GM19035 (cell line): Measurements from ENCODE around the gene SLC35A2.

Source experiments
- ATAC-seq: cut with Tn5 transposase; IDR thresholded peaks from one replicate; pipeline ENCODE4 v1.9.1; 2021; ENCODE audit not compliant: unreplicated experiment

SLC35A2 gene

DNA sequence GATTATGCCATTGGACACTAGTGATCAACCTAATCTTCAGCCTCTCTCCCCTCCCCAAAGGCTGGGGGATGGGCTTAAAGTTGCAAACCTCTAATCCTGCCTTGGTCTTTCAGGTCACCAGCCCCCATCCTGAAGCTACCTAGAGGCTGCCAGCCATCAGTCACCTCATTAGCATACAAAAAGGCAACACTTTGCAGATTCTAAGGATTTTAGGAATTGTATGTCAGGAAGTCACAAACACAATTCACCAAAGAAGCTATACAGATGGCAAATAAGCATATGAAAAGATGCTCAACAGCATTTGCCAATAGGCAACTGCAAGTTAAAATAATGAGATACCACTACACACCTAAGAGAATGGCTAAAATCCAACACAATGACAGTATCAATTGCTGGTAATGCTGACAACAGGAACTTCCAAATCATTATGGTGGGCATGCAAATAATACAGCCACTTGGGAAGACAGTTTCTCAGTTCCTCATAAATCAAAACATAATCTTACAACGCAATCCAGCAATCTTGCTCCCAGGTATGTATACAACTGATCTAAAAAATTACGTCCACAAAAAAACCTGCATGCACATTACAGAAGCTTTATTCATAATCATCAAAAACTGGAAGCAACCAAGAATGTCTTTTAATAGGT is 16.4 kb upstream of the SLC35A2 start:
- no peak for ATAC-seq

DNA sequence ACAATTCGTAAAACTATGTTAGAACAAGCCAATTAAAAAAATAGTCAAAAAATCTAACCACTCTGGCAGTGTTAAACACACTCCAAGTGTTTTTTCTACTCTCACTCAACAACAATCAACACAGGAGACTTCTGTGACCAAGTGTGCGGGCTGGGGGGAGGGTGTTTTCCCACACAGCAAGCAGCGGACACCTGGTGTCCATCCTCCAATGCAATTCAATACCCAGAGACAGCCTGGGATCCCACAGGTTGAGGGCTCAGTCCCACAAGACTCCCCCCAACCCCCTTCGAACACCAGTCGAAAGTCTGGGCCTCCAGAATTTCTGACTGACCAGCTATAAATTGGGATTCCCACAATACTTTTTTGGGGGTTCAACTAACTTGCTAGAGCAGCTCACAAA is 15.7 kb upstream of the SLC35A2 start:
- no peak for ATAC-seq

DNA sequence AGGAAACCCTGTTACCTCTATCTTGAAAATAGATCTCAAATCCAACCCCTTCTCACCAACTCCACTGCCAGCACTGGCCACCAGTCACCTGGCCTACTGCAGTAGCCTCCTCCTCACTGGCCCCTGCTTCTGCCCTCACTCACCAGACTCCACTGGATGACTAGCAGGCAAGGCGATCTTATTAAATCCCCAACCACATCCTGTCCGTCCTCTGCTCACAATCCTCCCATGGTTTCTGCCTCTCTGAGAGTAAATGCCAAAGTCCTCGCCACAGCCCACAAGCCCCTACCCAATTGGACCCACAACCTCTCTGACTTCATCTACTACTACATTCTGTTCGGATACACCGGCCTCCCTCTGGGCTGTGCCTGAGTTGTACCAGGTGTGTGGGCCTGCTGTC is 12.8 kb upstream of the SLC35A2 start:
- ATAC-seq: no peak

DNA sequence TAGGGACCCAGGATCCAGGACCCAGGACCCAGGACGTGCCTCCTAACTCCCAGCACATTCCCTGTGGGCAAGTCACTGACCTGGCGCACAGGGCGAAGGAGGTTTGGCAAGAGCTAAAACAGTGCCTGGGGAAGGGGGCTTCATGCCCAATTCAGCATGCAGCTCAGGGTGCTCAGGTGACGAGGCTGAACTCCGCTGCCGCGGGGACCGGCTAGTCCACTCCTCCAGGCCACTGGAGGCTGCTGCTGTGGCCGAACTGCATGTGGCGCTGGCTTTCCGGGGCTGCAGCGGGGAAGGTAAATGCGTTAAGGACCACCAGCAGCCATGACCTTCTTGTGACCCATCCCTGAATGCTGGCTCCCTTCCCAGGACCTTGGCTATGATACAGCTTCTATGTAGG is 12.3 kb upstream of the SLC35A2 start:
- no peak for ATAC-seq

DNA sequence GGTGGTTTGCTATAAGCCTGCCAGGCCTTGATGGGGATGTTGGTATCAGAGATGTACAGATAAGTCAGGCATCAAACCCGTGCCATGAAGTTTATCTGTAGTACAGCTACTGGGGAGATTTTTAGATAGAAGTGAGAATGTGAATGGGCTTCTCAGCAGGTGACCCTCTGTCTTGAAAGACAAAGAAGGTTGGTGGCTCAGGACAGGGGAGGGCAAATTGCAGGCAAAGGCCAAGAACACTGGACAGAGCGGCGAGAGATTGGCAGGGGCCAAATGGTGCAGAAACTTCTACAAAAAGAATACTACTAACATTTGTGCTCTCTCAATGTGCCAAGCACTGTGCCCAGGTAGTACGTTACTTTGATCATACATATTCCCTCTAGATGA is 9.3 kb upstream of the SLC35A2 start:
- no peak for ATAC-seq

DNA sequence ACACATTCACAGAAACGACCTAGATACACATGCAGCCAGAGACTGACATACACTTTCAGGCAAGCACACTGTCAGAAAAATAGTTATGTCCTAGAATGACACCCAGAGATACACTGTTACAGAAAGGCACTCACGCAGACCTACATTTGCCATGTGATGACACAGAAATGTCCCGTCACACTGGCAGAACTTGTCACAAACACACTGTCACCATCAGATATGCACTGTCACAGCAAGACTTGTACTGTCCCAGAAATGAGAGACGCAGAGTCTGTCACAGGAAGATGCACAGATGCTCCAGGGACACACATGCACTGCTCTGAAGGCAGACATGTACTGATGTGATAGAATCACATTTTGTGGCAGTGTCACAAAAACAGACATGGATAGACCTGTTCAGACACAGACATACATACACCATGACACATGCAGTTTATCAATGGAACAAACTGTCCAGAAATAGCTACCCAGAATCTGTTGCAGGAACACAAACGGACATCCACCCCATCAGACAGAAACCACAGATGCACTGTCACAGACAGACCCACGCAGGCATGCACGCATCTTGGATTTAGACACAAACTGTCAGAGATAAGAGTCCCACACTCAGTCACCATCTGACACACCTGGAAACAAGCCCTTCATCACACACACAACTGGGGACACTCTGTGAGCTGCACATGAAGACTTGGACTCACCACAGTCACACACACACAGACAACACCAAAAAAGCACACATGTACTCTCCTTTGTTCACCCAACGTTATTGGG is 8.7 kb upstream of the SLC35A2 start:
- no peak for ATAC-seq

DNA sequence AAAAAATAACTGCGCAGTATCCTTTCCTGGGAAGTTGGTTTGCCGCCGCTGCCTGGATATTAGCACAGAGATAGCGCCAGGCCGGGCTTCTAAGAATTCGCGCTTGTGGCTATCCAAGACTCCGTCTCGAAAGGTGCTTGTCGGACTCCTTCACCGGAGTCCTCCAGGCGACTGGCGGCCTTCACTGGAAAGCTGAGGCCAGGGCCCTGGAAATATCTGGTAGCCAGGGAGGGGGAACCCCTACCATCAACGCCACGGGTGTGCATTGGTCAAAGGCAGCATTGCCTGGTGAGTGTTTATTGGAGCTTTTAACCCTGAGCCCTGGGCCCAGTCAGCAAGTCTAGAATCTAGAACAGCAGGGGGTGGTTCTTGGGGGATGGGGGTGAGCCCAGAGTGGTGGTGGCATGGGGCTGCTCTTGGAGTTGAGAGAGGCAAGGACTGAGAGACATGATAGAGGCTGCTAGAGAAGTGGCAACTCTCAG is 8.0 kb upstream of the SLC35A2 start:
- peak; percentile 7 for ATAC-seq

DNA sequence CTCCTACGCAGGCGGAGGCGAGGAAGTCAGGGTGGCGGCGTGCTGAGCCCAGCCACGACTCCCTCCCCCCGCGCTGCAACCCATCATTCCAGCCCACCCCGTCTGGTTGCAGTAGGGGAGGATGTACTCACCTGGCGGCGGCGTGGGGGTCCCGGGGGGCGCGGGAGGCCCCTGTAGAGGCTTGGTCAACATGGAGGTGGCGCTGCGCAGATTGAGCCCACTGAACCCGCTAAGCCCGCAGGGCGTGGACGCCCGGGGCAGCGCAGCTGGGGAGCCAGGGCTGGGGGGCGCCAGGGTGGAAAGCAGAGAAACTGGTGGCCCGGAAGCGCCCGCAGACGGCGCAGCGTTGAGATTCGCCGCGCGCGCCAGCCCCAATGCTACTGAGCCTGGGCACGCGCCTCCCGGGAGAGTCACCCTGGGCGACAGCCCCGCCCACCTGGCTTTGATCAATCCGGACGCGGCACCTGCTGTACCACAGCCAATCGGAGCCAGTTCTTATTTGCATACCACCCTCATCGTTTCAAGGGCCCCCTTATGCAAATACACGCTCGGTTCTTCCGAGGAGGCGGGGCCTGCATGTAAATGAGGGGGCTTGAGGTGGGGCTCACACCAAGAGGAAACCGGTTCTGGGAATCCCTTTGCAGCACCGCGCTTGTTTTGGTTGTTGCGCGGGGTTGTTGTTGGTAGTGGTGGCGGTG is 7.3 kb upstream of the SLC35A2 start, which contains the start of gene PIM2:
TSS of gene PIM2 (minus strand) at position 382 of the 698 bp plus-strand sequence. CDS start at position 192, 190 bp downstream.
- ATAC-seq: peak; percentile 83

DNA sequence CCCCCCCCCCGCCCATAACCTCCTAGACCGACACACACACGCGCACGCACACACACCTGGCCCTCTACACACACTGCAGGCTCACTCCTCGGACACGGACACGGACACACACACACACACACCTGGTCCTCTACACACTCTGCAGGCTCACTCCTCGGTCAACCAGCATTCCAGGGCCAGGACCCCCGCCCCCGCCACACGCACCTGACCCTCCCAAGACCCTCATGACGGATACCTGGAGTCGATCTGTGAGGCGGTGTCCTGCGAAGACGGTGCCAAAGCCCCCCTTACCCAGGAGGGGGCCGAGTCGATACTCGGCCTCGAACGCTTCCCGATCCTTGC is 6.8 kb upstream of the SLC35A2 start:
- ATAC-seq: no peak

DNA sequence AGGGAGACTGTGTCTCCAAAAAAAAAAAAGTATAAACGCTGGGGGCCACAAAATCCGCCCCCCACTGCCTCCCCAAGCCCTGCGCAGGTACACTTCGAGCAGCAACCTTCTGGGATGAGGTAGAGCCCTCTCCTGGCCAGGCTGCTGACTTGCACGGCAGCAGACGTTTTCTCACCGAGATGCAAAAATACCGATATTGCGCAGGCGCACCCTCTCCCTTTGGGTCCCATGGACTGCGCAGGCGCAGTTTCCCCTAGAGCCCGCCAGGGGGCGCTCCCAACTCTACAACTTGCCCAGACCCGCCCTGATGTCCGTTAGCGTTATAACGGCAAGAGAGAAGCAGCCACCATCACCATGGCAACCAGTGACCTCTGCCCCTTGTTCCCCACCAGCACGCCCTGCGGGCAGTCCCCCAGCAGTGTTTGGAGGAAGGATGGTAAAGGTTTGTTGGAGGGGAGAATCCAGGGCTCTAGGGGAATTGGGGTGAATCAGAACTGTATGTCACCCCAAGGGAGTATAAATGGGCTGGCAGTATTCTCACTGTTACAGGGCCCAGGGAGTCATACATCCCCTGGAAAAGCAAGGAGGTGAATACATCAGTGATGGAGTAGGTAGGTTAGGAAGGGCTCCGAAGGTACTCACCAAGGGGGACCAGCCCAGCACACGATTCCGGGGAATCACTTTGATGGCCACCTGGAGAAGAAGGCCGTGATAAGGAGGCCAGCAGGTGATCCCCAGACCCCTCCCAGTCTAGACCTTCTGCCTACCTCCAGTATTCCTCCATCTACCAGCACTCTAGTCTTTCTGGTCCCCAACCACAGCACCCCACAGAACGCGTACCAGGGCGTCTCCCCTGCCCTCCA is 5.9 kb upstream of the SLC35A2 start:
- ATAC-seq: no peak

DNA sequence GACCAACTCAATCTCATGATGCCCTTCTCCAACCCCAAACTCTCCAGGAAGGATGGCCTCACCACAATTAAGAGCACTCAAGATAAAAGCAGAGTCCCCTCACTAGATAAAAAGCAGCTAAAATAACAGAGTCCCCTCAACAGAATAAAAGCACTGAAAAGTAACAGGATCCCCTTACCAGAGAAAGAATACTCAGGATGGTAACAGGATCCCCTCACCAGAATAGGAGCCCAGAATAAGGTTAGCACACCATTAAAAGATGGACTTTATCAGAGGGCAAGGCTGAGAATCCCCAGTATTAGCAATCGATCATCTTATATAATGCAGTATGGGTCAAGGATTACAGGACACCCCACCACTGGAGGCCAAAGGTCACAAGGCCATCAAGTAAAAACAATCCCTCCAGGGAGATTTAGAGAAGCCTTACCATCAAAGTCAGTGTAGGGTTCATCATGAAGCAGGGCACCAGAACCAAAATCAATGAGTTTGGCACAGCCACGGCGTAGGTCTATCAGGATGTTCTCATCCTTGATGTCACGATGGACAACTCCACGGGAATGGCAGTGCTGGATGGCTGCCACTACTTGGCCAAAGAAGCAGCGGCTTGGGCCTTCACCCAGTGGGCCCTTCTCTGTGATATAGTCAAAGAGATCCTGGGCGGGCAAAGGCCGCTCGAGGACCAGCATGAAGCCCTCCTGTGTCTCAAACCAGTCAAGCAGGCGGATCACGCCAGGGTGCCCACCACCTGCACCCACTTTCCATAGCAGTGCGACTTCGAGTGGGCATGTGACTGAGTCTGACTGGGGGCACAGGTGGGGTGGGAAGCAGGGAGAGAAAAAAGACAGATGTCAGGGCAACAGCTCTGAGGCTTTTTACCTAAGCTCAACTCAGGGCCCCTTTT is 3.4 kb upstream of the SLC35A2 start:
- no peak for ATAC-seq

DNA sequence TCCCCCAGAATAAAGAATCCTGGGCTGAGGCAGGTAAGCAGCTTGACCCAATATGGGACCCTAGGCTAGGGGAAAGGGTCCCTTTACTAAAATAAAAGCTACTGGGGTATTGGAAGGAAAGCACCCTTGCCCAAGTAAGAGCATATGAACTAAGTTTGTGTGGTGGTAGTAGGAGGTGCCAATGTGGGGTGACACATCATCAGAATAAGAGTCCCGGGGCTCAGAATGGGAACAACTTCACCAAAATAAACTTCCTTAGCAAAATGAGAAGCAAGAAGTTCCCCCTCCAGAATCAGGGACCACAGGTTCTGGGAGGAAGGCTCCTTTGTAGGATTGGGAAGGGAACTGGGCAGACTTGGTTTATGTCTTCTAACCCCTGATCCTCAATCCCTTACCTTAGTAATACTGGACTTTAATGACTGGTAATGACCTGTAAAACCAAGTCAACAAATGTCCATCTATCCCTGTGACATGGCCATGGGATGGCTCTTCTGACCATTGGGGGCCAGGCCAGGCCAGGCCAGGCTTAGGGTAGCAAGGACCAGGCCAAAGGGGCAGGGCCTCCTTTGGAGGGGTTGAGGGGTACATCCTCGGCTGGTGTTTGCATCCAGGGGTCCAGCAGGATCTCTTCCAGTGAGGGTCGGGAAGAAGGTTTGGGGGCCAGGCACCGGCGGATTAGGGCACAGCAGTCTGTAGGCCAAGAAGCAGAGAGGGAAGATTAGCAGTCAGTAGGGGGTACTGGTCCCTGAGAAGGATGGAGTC is 2.3 kb upstream of the SLC35A2 start:
- ATAC-seq: no peak

DNA sequence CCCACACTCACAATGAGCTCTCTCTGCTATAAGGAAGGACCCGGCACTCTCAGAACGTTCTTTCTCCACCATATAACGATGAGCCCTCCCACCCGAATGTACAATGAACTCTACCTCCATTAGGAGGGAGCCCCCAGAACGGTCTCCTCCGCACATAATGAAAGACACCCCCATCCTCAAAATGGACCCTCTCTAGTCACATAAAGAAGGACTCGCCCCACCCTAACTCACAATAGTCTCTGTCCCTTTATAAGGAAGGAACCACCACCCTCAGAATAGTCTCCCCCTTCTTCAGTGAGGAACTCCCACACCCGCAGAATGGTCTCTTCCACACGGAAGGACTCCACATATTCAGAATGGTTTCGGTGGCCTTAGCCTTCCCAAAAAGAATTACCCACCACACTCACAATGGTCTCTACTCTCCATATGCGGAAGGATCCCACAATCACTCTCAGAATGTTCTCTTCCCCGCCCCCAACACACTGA is 477 bp downstream of the SLC35A2 start:
- ATAC-seq: peak; percentile 3

DNA sequence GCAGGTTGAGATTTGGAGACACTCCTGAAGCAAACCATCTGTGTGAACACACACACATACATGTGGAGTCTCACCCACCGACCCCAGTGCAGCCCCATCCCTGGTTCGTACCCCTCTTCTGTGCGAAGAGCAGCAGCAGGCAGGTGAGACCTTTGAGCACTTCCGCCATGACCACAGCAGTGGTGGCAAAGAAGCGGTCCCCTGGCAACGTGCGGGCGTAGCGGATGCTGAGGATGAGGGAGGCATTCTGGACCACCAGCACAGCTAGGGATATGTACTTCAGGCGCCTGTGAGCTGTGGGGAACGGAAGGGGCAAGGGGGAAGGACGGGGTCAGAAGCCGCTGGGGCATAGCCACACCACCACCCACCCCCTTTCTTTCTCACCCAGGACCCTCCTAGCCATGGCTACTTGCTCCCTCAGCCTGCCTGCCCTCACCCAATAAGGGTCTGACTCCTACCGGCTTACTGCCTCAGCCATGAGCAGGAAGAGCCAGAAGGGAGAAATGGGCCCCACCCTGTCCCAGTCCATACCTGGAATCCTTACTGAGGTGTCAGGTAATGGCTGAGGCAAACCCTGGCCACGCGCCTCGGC is 1.6 kb downstream of the SLC35A2 start:
- ATAC-seq: no peak

DNA sequence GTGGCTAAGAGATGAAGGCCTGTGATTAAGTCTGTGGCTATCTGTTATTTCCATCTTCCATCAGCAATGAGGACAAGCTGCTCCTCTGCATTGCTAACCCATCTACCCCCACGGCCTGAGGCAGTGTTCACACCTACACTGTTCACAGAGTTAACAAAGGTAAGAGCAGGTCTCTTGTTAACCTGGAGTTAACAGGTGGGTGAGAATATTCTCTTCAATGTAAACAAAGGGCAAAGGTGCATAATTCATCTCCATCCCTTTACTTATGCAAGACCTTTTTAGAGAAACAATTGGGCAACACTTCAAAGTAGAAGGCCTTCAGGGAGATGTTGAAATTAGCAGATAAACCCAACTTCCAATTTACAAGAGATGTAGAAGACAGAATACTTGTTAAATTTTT is 2.8 kb downstream of the SLC35A2 start:
- no peak for ATAC-seq

DNA sequence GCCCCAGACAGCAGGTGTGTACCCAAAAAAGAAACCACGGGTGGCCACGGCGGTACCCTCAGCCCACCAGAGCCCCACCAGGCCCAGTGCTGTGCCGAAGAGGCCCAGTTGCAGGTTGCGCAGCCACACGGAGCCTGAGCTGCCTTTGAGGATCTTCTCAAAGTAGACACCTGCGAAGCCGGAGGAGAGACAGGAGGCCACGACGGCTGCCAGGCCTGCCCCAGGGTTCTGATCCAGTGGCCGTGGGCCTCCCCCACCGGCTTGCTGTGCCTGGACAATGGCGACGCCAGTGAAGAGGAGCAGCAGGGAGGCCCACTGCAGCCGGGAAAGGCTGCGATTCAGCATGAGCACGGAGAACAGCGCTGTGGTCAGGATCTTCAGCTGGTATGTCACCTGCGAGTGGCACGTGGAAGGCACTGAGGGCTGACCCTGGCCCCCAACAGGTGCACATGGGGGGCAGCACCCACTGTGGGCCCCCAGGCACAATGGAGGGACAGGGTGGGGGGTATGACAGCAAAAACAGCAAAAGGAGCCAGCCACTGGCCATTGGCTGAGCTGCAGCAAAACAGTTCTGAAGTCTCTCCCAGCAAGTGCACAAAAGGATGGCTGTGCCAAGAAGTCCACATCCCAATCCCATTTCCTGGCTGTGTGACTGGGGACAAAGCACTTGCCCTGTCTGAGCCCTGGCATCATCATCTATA is 6.2 kb downstream of the SLC35A2 start:
- ATAC-seq: no peak

DNA sequence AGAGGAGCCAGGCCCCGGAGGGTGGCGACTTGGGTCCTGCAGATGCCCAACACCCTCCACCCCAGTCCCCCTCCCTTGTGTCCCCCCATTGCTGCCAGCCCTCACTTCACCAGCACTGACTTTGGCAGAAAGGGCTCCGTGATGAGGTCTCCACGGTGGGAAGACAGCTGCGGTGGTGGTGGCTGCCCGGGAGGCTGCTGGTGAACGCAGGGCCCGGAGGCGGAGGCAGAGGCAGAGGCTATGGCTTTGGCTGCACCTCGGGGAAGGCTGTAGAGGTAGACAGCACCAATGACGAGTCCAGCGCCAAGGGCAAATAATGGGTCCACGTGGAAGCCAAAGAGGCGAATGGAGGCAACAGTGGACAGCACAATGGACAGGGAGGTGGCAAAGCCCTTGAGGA is 6.8 kb downstream of the SLC35A2 start:
- no peak for ATAC-seq

DNA sequence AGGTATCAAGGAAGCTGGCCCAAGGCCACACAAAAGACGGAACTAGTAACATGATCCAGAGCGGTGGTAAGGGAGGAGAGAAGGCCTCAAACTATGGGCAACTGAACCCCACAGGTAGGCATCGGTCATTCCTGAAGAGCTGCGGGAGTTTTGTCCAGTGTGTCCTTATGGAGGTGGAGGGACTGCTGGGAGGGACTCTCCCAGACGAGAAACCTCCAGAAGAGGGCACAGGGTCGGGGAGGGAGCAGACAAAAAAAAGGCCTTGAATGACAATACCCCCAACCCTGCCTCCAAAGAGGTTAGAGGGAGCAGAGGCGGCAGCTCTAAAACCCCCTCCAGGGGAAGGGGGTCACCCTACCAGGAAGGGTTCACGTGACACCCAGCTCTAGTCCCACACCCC is 7.3 kb downstream of the SLC35A2 start:
- no peak for ATAC-seq
